ENCODE results near the gene PSG3.
"Not testable (repeated sequence)": the region's sequence is repeated elsewhere in the genome, so short reads cannot be mapped to it uniquely, and the experiment has no call there.

Gene PSG3

GRCh38 chr19:42740381-42740780 lies at the start of gene PSG3:
PSG3 (minus strand) TSS chr19:42740481; CDS start chr19:42740384, 97 bp downstream.
- not testable (repeated sequence) for DNase-seq

GRCh38 chr19:42788766-42789165 lies 48.5 kb upstream of the PSG3 start:
- DNase-seq, result not testable (repeated sequence)

DNA sequence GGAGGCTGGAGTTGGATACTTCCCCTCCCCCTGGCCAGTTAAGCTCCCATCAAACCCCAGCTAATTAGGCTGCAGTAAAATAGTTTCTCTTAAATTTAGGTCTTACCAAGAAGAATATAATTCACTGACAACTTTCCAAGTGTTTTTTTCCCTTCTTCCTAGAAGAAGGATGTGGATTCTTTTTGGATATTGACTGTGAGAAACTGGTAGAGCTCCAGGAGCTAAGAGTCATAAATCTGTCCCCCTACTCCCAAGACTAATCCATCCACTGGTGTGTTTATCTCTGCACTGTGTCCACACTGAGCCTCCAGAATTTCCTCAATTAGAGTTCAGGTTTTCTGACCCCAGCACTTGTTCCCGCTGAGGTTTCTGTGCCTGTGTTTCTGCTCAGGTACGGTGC lies 47.5 kb upstream of the PSG3 start:
- DNase-seq, result not testable (repeated sequence)

GRCh38 chr19:42776750-42777612 lies 36.7 kb upstream of the PSG3 start:
- not testable (repeated sequence) for DNase-seq

DNA sequence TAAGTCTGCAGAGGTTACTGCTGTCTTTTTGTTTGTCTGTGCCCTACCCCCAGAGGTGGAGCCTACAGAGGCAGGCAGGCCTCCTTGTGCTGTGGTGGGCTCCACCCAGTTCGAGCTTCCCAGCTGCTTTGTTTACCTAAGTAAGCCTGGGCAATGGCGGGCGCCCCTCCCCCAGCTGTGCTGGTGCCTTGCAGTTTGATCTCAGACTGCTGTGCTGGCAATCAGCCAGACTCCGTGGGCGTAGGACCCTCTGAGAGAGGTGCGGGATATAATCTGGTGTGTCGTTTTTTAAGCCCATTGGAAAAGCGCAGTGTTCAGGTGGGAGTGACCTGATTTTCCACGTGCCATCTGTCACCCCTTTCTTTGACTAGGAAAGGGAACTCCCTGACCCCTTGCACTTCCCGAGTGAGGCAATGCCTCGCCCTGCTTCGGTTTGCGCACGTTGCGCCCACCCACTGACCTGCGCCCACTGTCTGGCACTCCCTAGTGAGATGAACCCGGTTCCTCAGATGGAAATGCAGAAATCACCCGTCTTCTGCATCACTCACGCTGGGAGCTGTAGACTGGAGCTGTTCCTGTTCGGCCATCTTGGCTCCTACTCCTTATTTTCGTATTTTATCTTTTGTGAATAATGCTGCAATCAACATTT lies 34.4 kb upstream of the PSG3 start:
- DNase-seq, result not testable (repeated sequence)

GRCh38 chr19:42767319-42767718 lies 27.0 kb upstream of the PSG3 start:
- DNase-seq, result not testable (repeated sequence)

- DNase-seq, result not testable (repeated sequence)
Measured at GRCh38 chr19:42766871-42767270, 26.6 kb upstream of the PSG3 start.

- DNase-seq, result no peak
Measured at GRCh38 chr19:42764836-42765235, 24.6 kb upstream of the PSG3 start.

DNA sequence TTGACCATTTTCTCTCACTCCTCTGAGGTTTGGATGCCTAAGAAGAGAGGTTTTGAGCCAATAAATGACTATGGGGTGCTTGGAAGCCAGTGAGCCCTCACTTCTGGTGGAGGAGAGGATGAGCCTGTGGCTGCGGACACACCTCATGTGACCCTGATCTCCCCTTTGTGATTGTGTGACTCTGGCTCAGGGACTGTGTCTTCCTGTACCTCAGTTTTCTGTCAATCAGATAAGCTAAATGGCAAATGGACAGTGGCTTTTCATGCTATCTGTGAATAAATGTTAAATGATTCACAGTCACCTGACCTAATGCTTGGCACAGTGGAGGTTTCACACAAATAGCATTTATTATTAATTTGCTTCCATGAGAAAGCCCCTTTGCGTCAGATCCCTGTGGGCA lies 22.5 kb upstream of the PSG3 start:
- no peak for DNase-seq

GRCh38 chr19:42761924-42762295 lies 21.6 kb upstream of the PSG3 start:
- not testable (repeated sequence) for DNase-seq

DNA sequence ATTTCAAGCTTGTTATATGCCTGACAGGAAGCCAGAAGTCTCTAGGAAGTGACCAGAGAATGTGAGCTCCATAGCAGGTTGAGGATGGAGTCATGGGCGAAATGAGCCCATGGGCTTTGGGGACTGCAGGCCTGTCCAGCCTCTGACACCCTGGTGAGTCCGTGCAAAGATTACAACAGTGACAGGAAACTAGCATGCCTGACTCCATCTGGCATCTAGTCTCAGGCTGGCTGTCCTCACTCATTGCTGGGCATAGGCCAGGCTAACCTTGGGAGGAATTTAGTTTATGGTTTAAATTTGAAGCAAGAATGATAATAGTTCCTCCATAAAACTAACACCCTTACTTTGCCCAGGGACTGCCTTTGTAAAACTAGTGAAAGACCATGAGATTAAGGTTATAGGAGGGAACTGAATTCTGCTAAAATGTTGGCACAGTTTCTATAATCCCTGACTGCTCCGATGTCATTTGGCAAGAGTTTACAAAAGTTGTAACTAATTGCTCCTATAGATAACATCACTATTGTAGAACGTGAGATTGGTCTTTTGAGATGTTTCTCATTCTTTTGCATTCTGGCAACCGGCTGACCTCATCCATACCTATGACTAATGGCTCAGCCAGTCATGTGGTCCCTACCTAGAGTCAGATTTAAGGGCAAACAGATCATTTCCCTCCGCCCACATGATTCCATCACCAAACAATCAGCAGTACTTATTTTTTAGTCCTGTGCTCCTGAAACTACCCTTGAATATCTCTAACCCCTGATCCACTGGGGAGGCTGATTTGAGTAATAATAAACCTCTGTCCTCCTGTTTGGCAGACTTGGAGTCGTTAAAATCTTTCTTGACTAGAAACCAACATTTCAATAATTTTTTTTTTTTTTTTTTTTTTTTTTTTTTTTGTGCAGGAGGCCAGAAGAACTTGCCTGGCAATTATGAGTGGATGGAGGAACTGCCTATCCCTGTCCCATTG lies 21.0 kb upstream of the PSG3 start:
- not testable (repeated sequence) for DNase-seq

- DNase-seq, result not testable (repeated sequence)
Measured at GRCh38 chr19:42758667-42759066, 18.4 kb upstream of the PSG3 start.

DNA sequence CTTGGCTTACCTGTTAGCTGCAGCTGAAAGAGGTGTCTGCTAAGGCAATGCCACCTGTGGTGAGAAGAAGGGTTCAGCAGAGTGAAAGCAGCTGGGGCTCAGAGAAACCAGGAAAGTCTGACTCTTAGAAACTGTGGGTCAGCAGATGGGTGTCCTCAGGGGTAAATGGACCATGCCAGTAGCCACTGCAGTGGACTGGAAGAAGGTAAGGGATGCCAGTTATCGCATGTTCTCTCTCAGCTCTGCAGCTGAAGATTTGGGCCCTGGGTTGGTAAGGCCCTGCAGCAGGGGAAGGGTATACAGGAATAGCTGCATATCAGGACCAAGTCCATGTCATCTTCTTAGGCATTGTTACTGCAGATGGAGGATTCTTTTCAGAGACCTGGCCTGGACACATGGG lies 12.0 kb upstream of the PSG3 start:
- not testable (repeated sequence) for DNase-seq

DNA sequence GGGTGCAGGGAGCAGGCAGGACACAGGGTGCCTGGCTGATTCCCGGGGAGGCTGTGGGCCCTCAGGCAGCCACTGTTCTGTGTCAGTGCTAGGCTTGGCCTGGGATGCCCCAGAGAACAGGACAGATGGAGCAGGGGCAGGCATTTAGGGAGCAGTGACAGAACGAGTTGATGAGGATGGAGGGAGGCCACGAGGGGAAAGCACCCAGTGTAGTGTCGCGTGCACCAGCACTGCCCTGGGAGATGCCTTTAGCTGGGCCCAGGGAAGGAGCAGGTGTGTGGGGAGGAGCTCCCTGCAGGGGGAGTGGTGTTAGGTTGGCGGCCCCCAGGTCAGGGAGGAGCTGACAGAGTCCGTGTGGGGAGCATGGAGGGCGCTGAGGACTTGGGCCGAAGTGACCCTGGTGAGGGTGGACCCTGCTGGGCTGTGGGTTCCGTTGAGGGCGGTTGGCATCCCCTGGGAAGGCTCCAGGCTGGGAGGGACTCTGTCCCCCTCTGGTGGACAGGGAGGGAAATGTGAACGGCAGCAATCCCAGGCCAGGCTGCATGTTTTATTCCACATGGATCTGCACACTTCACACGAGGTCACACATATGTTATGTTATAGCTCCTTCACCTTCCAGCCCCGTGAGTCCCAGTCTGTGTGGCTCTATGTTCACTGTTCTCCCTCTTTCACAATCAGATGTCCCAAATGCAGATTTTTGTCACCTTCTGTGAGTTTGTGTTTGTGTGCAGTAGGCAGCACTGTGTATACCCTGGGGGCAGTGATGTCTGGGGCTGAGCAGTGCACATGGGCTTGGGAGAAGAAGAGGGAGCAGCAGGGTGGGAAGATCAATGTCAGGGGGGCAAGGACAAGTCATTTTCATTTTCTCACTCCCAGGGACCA lies 1.7 kb upstream of the PSG3 start:
- DNase-seq, result not testable (repeated sequence)

DNA sequence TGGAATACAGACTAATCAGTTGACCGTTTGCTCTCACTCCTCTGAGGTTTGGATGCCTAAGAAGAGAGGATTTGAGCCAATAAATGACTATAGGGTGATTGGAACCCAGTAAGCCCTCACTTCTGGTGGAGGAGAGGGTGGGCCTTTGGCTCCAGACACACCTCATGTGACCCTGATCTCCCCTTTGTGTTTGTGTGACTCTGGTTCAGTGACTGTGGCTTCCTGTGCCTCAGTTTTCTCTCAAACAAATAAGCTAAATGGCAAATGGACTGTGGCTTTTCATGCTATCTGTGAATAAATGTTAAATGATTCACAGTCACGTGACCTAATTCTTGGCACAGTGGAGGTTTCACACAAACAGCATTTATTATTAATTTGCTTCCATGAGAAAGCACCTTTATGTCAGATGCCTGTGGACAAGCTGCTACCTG lies 2.7 kb downstream of the PSG3 start:
- not testable (repeated sequence) for DNase-seq

DNA sequence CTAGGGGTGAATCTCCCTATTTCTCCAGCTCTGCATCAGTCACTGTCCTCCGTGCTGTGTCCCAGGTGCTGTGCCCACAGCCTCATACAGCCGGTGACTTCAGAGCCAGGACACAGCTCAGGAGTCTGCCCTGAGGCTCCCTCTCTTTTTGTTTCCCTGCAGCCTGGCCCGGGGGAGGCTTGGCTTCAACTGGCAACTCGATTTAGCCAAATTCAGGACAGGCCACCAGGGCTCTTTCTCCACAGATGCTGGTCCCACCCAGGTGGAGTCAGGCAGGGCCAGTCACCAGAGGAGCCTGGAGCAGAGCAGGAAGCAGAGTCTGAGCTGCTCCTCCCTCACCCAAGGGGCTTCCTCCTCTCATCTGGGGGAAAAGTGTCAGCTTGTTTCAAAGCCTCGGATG lies 11.9 kb downstream of the PSG3 start:
- DNase-seq, result not testable (repeated sequence)

GRCh38 chr19:42714000-42714399 lies 26.3 kb downstream of the PSG3 start:
- not testable (repeated sequence) for DNase-seq

DNA sequence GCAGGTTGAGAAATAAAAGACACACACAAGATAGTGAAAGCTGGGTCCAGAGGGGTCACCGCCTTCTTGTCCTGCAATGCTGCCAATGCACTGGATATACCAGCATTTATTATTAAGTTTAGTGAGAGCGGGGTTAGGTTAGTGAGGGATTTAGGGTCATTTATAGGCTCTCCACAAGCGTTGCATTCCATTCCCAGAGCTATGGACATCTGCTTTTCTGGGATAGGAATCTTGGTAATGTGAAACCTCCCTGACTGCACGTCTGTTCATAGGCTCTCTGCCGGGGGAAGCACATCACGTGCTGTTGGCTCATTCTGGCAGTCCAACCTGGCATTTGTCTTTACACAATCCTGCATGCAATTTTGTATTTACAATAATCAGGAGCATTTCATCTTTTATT lies 27.5 kb downstream of the PSG3 start:
- DNase-seq, result not testable (repeated sequence)

DNA sequence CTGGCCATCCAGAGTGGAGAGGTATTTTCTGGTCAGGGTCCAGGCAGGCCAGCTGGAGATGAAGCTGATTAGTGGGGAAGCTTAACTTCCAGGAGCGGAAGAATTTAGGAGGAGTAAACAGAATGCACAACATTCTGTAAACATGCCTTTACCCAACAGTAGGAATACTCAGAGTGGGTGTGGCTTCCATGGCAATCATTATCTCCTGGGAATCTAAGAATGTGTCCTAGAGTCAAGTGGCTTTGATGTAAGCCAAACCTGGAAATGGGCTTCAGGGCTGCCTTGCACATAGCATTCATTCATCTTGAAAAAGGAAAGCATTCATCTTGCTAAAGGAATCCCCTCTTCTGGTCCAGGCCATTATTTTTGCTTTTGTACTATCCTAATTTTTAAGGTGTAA lies 29.3 kb downstream of the PSG3 start:
- DNase-seq, result not testable (repeated sequence)

GRCh38 chr19:42697884-42698283 lies 42.4 kb downstream of the PSG3 start:
- DNase-seq, result no peak

- DNase-seq, result no peak
Measured at GRCh38 chr19:42695811-42696503, 44.3 kb downstream of the PSG3 start.

Data from islet precursor cell (in vitro differentiated cells).